HCT116 (cell line): ENCODE measurements around the gene PLEKHA5.

Experiments
- CBX3 ChIP-seq: IDR thresholded peaks from 2 replicates; pipeline ENCODE4 v1.6.1; 2012; ENCODE audit warnings: low read depth
- CTCF ChIP-seq, 3 experiments: fragments of 200-600 bp in 1 of 3; sonication (generic) in 1 of 3; IDR thresholded peaks in 2 of 3; conservative IDR thresholded peaks in 1 of 3; 2 replicates each; pipeline ENCODE4 v1.5.1; 2012 to 2017; ENCODE audit warnings: low read depth in 2 of 3, low read length in 2 of 3, antibody characterized with exemption in 1 of 3, borderline replicate concordance in 1 of 3, control low read depth in 1 of 3, mild to moderate bottlenecking in 1 of 3, mixed read lengths in 1 of 3, mixed run types in 1 of 3, moderate library complexity in 1 of 3; ENCODE audit not compliant: insufficient read depth in 1 of 3
- ELF1 ChIP-seq: IDR thresholded peaks from 2 replicates; pipeline ENCODE4 v1.6.1; 2012; ENCODE audit warnings: low read depth, borderline replicate concordance
- POLR2A ChIP-seq: IDR thresholded peaks from 2 replicates; pipeline ENCODE4 v1.7.0; 2011; ENCODE audit warnings: borderline replicate concordance; ENCODE audit not compliant: insufficient read depth, insufficient read length; ENCODE audit errors: extremely low read depth
- POLR2AphosphoS5 ChIP-seq: IDR thresholded peaks from 2 replicates; pipeline ENCODE4 v1.6.1; 2011; ENCODE audit warnings: mild to moderate bottlenecking, low read depth, low read length, moderate library complexity
- SIN3A ChIP-seq: IDR thresholded peaks from 2 replicates; pipeline ENCODE4 v1.6.1; 2012; ENCODE audit warnings: low read depth
- SP1 ChIP-seq: IDR thresholded peaks from 2 replicates; pipeline ENCODE4 v1.6.1; 2012; ENCODE audit warnings: low read depth
- ZFX ChIP-seq: fragments of 450-650 bp; IDR thresholded peaks from 2 replicates; pipeline ENCODE4 v1.6.1; 2017
- TF ChIP-seq, protein P1 (sequence below): IDR thresholded peaks from 2 replicates; pipeline ENCODE4 v1.6.1; 2012; ENCODE audit warnings: low read depth

DNA sequence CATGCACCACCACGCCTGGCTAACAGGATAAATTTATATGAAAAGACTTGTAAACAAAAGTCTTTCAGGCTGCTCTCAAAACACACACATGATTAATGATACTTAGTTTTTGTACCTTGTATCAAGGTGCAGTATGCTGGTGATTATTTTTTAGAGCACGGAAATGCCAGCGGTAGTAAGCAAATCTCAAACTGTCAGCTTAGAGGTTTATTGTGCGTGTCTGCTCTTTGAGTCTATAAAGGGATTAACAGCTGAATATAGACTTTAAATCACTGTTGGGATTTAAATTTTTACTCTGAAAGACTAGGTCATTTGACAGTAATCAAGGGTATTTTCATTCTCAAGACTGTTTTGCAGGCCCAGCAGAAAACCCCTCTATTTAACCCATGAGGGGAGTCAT is 50.5 kb downstream of the PLEKHA5 start:
- no peak for TF ChIP-seq CTCF (IDR thresholded peaks at IDR 0.05 in 2 of 3, conservative IDR thresholded peaks at IDR 0.05 in 1 of 3; ENCODE audit: borderline replicate concordance in 1 of 3, insufficient read depth in 1 of 3, low read depth in 2 of 3, low read length in 2 of 3)
- no peak for TF ChIP-seq POLR2A
- no peak for TF ChIP-seq POLR2AphosphoS5
- no peak for TF ChIP-seq ELF1
- TF ChIP-seq CBX3, result no peak
- no peak for TF ChIP-seq SP1
- TF ChIP-seq, protein P1, sequence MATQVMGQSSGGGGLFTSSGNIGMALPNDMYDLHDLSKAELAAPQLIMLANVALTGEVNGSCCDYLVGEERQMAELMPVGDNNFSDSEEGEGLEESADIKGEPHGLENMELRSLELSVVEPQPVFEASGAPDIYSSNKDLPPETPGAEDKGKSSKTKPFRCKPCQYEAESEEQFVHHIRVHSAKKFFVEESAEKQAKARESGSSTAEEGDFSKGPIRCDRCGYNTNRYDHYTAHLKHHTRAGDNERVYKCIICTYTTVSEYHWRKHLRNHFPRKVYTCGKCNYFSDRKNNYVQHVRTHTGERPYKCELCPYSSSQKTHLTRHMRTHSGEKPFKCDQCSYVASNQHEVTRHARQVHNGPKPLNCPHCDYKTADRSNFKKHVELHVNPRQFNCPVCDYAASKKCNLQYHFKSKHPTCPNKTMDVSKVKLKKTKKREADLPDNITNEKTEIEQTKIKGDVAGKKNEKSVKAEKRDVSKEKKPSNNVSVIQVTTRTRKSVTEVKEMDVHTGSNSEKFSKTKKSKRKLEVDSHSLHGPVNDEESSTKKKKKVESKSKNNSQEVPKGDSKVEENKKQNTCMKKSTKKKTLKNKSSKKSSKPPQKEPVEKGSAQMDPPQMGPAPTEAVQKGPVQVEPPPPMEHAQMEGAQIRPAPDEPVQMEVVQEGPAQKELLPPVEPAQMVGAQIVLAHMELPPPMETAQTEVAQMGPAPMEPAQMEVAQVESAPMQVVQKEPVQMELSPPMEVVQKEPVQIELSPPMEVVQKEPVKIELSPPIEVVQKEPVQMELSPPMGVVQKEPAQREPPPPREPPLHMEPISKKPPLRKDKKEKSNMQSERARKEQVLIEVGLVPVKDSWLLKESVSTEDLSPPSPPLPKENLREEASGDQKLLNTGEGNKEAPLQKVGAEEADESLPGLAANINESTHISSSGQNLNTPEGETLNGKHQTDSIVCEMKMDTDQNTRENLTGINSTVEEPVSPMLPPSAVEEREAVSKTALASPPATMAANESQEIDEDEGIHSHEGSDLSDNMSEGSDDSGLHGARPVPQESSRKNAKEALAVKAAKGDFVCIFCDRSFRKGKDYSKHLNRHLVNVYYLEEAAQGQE, result no peak
- no peak for TF ChIP-seq SIN3A
- TF ChIP-seq ZFX, result no peak
